GM12874 (cell line): Measurements from ENCODE around the gene PDZD2.

ENCODE experiments used
- TF ChIP-seq, protein P1 (sequence below): IDR thresholded peaks from 2 replicates; pipeline ENCODE4 v1.5.1; 2011; ENCODE audit warnings: low read depth, mild to moderate bottlenecking, control low read depth, low read length, moderate library complexity; ENCODE audit not compliant: insufficient read depth

Gene PDZD2

DNA sequence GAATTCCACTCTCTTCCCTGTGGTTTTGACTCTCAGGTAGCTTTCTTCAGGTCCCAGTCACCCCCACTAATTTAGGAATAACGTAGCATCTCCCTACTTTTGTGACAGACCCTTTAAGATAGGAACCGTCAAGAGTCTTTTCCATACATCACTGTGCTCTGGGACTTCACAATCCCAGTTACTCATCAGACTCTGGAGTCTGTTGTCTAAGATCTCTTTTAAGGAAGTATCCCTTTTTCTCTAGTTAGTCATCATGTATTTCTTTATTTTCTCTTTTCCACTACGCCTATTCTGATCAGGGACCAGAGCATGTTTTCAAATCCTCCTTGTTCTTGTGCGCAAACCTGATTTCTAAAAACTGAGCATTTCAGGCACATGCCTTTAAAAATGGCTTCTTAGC lies 392.2 kb downstream of the PDZD2 start:
- TF ChIP-seq, protein P1, sequence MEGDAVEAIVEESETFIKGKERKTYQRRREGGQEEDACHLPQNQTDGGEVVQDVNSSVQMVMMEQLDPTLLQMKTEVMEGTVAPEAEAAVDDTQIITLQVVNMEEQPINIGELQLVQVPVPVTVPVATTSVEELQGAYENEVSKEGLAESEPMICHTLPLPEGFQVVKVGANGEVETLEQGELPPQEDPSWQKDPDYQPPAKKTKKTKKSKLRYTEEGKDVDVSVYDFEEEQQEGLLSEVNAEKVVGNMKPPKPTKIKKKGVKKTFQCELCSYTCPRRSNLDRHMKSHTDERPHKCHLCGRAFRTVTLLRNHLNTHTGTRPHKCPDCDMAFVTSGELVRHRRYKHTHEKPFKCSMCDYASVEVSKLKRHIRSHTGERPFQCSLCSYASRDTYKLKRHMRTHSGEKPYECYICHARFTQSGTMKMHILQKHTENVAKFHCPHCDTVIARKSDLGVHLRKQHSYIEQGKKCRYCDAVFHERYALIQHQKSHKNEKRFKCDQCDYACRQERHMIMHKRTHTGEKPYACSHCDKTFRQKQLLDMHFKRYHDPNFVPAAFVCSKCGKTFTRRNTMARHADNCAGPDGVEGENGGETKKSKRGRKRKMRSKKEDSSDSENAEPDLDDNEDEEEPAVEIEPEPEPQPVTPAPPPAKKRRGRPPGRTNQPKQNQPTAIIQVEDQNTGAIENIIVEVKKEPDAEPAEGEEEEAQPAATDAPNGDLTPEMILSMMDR: no peak

DNA sequence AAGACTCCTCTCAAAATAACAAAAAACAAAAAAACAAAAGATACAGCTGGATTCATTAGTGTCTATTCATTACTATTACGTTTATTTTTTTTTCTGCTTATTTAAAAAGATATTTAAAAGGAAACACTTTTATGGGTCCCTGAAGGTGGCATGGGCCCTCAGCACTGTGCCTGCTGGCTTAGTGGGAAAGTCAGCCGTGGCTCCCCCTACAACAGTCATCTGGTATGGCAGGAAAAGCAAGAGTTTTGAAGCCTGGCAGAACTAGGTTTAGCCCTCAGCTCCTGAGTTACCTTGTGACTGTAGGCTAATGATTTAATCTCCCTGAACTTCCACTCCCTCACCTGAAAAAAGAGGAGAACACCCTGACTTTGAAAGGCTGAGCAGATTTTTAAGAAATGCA lies 399.6 kb downstream of the PDZD2 start:
- TF ChIP-seq, protein P1: no peak

DNA sequence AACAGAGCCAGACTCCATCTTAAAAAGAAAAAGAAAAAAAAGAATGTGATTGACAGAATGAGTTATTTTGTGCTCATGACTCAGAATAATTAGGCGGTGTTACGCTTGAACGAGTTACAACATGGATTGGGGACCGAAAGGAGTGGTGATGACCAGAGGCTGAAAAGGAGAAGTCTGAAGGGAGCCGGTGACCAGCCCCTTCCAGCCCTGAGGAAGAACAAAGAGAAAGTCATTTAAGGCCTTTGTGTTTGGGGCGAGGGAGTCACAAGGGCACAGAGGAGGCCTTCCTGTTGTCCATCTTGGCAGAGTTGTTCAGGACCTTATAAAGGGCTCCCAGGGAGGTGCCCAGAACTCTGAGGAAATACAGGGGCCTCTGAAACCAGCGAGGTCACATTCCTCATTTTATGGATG lies 403.6 kb downstream of the PDZD2 start:
- TF ChIP-seq, protein P1: no peak

DNA sequence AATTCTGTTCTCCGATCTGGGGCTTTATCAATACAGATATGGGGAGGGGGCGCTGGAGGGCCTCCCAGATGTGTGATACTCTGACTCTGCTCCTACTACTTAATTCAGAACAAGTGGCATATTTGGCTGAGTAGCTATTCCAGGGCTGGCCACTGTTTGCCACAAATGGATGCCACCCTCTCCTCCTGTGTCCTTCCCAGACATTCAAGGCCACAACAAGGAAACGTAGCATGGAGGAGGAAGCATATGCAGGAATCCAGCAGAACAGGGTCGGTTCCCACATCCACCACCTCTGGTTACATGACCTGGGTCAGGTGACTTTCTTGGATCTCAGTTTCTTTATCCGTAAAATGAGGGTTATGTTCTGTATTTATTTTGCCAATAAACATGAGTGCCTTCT lies 404.2 kb downstream of the PDZD2 start:
- TF ChIP-seq, protein P1: no peak

DNA sequence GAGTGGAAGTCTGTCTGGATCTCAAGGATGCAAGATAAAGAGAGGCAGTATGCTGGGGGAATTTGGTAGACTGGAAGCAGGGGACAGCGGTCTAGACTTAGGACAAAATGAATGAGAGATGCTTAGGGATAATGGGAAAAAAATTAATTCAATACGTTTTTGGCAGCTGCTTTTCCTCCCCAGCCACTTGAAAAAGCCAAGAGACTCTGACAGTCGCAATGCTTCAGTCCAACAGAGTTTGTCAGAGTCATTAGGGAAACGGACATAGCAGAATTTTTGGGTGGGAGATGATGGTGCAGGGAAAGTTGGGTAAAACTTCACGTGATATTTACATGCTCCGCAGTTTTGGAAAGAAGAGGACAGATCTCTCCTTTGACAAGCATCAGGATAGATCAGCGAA lies 405.5 kb downstream of the PDZD2 start:
- TF ChIP-seq, protein P1: no peak

DNA sequence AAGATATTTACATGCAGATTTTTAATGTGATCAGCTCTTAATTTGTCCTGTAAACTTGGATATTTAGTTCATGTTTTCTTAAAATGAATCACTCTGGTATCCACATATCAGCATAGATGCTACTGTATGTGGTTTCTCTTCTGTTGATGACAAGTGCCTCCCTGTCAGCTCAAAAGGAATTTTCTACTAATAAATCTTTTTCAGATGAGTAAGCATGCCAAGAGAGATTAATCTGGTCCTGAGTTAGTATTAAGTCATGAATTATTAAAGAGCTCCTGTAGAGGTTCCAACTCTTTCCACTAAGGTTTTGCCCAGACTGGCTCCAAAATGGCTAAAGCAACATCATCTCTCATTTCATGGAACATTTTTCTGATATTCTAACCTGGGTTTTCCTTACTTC lies 406.0 kb downstream of the PDZD2 start:
- TF ChIP-seq, protein P1: no peak

DNA sequence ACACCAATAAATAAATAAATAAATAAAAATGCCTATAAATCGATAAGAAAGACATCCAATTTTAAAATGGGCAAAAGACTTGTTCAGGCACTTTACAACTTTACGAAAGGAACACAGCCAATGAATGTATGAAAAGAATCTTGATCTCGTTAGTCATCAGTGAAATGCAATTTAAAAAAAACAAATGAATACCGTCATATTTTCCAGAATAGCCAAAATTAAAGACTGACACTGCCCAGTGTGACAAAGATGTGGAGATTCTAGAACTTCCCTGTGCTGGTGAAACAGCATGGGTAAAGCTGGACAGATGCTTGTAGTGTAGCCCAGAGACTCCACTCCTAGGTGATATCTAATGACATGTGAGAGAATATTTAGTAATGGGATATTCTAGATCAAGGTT lies 408.1 kb downstream of the PDZD2 start:
- TF ChIP-seq, protein P1: no peak

DNA sequence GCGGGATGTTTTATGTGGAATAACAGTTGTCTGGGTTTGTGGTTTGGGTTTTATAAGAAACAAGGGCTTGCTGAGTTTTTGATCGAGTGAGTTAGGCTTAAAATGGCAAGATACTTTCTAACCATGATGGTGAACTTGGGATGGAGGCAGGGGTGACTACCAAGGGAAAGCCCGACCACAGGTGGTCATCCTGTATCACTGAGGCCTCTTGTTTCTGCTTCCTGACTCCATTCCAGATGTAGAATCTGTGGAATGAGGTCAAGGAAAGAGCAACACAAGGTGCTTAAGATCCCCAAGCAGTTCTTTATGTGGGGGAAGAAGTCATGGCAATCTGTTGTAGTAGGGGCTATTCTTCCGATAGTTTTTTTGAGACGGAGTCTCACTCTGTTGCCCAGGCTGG lies 412.9 kb downstream of the PDZD2 start:
- TF ChIP-seq, protein P1: no peak
